ENCODE data around the gene TFPI.

- TF ChIP-seq, protein P1, sequence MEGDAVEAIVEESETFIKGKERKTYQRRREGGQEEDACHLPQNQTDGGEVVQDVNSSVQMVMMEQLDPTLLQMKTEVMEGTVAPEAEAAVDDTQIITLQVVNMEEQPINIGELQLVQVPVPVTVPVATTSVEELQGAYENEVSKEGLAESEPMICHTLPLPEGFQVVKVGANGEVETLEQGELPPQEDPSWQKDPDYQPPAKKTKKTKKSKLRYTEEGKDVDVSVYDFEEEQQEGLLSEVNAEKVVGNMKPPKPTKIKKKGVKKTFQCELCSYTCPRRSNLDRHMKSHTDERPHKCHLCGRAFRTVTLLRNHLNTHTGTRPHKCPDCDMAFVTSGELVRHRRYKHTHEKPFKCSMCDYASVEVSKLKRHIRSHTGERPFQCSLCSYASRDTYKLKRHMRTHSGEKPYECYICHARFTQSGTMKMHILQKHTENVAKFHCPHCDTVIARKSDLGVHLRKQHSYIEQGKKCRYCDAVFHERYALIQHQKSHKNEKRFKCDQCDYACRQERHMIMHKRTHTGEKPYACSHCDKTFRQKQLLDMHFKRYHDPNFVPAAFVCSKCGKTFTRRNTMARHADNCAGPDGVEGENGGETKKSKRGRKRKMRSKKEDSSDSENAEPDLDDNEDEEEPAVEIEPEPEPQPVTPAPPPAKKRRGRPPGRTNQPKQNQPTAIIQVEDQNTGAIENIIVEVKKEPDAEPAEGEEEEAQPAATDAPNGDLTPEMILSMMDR (conservative IDR thresholded peaks at IDR 0.05 in 1 of 2, IDR thresholded peaks at IDR 0.05 in 1 of 2; ENCODE audit: low read depth in 1 of 2, low read length in 2 of 2): no peak
- TF ChIP-seq EZH2 (IDR thresholded peaks at IDR 0.05; ENCODE audit: low read length, missing control alignments): no peak
Measured at GRCh38 chr2:187506416-187506815, 47.8 kb downstream of the TFPI start.

All from fibroblast of lung (primary cell).